ENCODE data around the gene SPPL3.

SPPL3 gene

GRCh38 chr12:120791669-120792176 is 112.4 kb downstream of the SPPL3 start:
- Mint-ChIP-seq H3K27ac (no peak overlapping the region), H3K4me3 (no peak overlapping the region), H3K9me3 (peaks cover 18% of the 10 kb centered on the region), H3K27me3 (no peaks in the 10 kb centered on the region), H3K36me3 (ENCODE audit: low read depth) (peaks cover 49% of the 10 kb centered on the region), H3K4me1 (ENCODE audit: low read depth) (peaks cover 9% of the 10 kb centered on the region)

GRCh38 chr12:120790114-120790513 is 114.0 kb downstream of the SPPL3 start:
- Mint-ChIP-seq H3K9me3 (peaks cover 5% of the 10 kb centered on the region), H3K27ac (no peak overlapping the region), H3K36me3 (ENCODE audit: low read depth) (peaks cover 34% of the 10 kb centered on the region), H3K4me1 (ENCODE audit: low read depth) (peaks cover 9% of the 10 kb centered on the region), H3K4me3 (no peak overlapping the region), H3K27me3 (no peaks in the 10 kb centered on the region)

- Mint-ChIP-seq H3K4me3 (no peak overlapping the region), H3K4me1 (ENCODE audit: low read depth) (peaks cover 14% of the 10 kb centered on the region), H3K9me3 (no peaks in the 10 kb centered on the region), H3K27me3 (no peaks in the 10 kb centered on the region), H3K36me3 (ENCODE audit: low read depth) (peaks cover 22% of the 10 kb centered on the region), H3K27ac (no peak overlapping the region)
Observed at GRCh38 chr12:120787889-120788288, 116.3 kb downstream of the SPPL3 start.

GRCh38 chr12:120784804-120785203 is 119.4 kb downstream of the SPPL3 start:
- Mint-ChIP-seq H3K4me3 (no peak overlapping the region), H3K27ac (peak overlapping the region; percentile 6), H3K9me3 (no peaks in the 10 kb centered on the region), H3K4me1 (ENCODE audit: low read depth) (peaks cover 22% of the 10 kb centered on the region), H3K36me3 (ENCODE audit: low read depth) (peaks cover 19% of the 10 kb centered on the region), H3K27me3 (no peaks in the 10 kb centered on the region)

GRCh38 chr12:120783197-120783596 is 121.0 kb downstream of the SPPL3 start:
- no peaks in the 10 kb centered on the region for H3K27me3 Mint-ChIP-seq
- H3K4me1 Mint-ChIP-seq (ENCODE audit: low read depth): peaks cover 22% of the 10 kb centered on the region
- peak overlapping the region; percentile 77 for H3K27ac Mint-ChIP-seq
- H3K36me3 Mint-ChIP-seq (ENCODE audit: low read depth): peaks cover 15% of the 10 kb centered on the region
- no peaks in the 10 kb centered on the region for H3K9me3 Mint-ChIP-seq
- H3K4me3 Mint-ChIP-seq: no peak overlapping the region

GRCh38 chr12:120775862-120776552 is 128.2 kb downstream of the SPPL3 start:
- H3K27me3 Mint-ChIP-seq: no peaks in the 10 kb centered on the region
- no peaks in the 10 kb centered on the region for H3K9me3 Mint-ChIP-seq
- peak overlapping the region; percentile 63 for H3K27ac Mint-ChIP-seq
- no peak overlapping the region for H3K4me3 Mint-ChIP-seq
- H3K36me3 Mint-ChIP-seq (ENCODE audit: low read depth): peaks cover 25% of the 10 kb centered on the region
- peaks cover 29% of the 10 kb centered on the region for H3K4me1 Mint-ChIP-seq (ENCODE audit: low read depth)

- Mint-ChIP-seq H3K27ac (no peak overlapping the region), H3K27me3 (no peaks in the 10 kb centered on the region), H3K36me3 (ENCODE audit: low read depth) (peaks cover 22% of the 10 kb centered on the region), H3K9me3 (no peaks in the 10 kb centered on the region), H3K4me3 (no peak overlapping the region), H3K4me1 (ENCODE audit: low read depth) (peaks cover 29% of the 10 kb centered on the region)
Observed at GRCh38 chr12:120774169-120774916, 129.8 kb downstream of the SPPL3 start.

- H3K4me1 Mint-ChIP-seq (ENCODE audit: low read depth): peaks cover 29% of the 10 kb centered on the region
- no peak overlapping the region for H3K4me3 Mint-ChIP-seq
- no peaks in the 10 kb centered on the region for H3K9me3 Mint-ChIP-seq
- peaks cover 29% of the 10 kb centered on the region for H3K36me3 Mint-ChIP-seq (ENCODE audit: low read depth)
- no peaks in the 10 kb centered on the region for H3K27me3 Mint-ChIP-seq
- H3K27ac Mint-ChIP-seq: peak overlapping the region; percentile 24
Observed at GRCh38 chr12:120771097-120771496, 133.1 kb downstream of the SPPL3 start.

GRCh38 chr12:120767071-120768024 is 136.8 kb downstream of the SPPL3 start:
- Mint-ChIP-seq H3K4me1 (ENCODE audit: low read depth) (peaks cover 4% of the 10 kb centered on the region), H3K9me3 (no peaks in the 10 kb centered on the region), H3K4me3 (no peak overlapping the region), H3K36me3 (ENCODE audit: low read depth) (peaks cover 26% of the 10 kb centered on the region), H3K27ac (no peak overlapping the region), H3K27me3 (no peaks in the 10 kb centered on the region)

GRCh38 chr12:120766566-120766965 is 137.6 kb downstream of the SPPL3 start:
- Mint-ChIP-seq H3K9me3 (no peaks in the 10 kb centered on the region), H3K27me3 (no peaks in the 10 kb centered on the region), H3K4me3 (no peak overlapping the region), H3K27ac (no peak overlapping the region), H3K36me3 (ENCODE audit: low read depth) (peaks cover 33% of the 10 kb centered on the region), H3K4me1 (ENCODE audit: low read depth) (peaks cover 4% of the 10 kb centered on the region)

- Mint-ChIP-seq H3K4me1 (ENCODE audit: low read depth) (peaks cover 4% of the 10 kb centered on the region), H3K27me3 (no peaks in the 10 kb centered on the region), H3K9me3 (no peaks in the 10 kb centered on the region), H3K36me3 (ENCODE audit: low read depth) (peaks cover 28% of the 10 kb centered on the region), H3K27ac (no peak overlapping the region), H3K4me3 (no peak overlapping the region)
Observed at GRCh38 chr12:120764816-120765215, 139.3 kb downstream of the SPPL3 start.

- Mint-ChIP-seq H3K4me1 (ENCODE audit: low read depth) (peaks cover 4% of the 10 kb centered on the region), H3K36me3 (ENCODE audit: low read depth) (peaks cover 24% of the 10 kb centered on the region), H3K4me3 (no peak overlapping the region), H3K27me3 (no peaks in the 10 kb centered on the region), H3K27ac (no peak overlapping the region), H3K9me3 (no peaks in the 10 kb centered on the region)
Observed at GRCh38 chr12:120763250-120763649, 140.9 kb downstream of the SPPL3 start.

- Mint-ChIP-seq H3K4me1 (ENCODE audit: low read depth) (no peaks in the 10 kb centered on the region), H3K36me3 (ENCODE audit: low read depth) (peaks cover 20% of the 10 kb centered on the region), H3K9me3 (no peaks in the 10 kb centered on the region), H3K4me3 (no peak overlapping the region), H3K27me3 (no peaks in the 10 kb centered on the region), H3K27ac (no peak overlapping the region)
Observed at GRCh38 chr12:120762086-120762485, 142.1 kb downstream of the SPPL3 start.

GRCh38 chr12:120761519-120761934 is 142.6 kb downstream of the SPPL3 start:
- Mint-ChIP-seq H3K4me1 (ENCODE audit: low read depth) (no peaks in the 10 kb centered on the region), H3K4me3 (no peak overlapping the region), H3K36me3 (ENCODE audit: low read depth) (peaks cover 15% of the 10 kb centered on the region), H3K27ac (no peak overlapping the region), H3K27me3 (no peaks in the 10 kb centered on the region), H3K9me3 (no peaks in the 10 kb centered on the region)

Data from stimulated activated naive CD8-positive, alpha-beta T cell treated with anti-CD3 and anti-CD28 coated beads, Interleukin-15, Interleukin-2, amounts not matched to agents 100 ng/mL and 50 ng/mL, for 24 hours (primary cell).